ENCODE results near the gene RASSF3. TPM values are rescaled to one million over a fixed set of nuclear protein-coding genes. Genes with fewer than 3 reads are reported as not detected.

The RASSF3 gene
- total and polyA plus RNA-seq, 10 of the 15 experiments (the other 5 are each of a cell fraction or from before 2014, with no cell fraction given) = 6.9 to 62.4 (median 30.3) TPM

- H4K20me1 ChIP-seq (ENCODE audit: control insufficient read depth, insufficient read depth) = no peaks in the 10 kb centered on the region
- CTCF ChIA-PET = interaction anchor here (1.9 to 2.1 kb wide), 2 partner anchors 9 to 79 kb away, joined by 8 read pairs; no protein-coding TSS in a partner anchor
These were observed 77.9 kb downstream of the RASSF3 start for GRCh38 chr12:64688219-64688618.

More at GRCh38 chr12:64688219-64688618, 77.9 kb downstream of the RASSF3 start:
- Histone ChIP-seq H3K9ac (ENCODE audit: control insufficient read depth, insufficient read depth, low read length) (no peak overlapping the region), H3K36me3 (ENCODE audit: control insufficient read depth in 2 of 2, insufficient read depth in 2 of 2, low read length in 1 of 2) (peaks cover 3 to 22% of the 10 kb centered on the region in 2 experiments), H3K4me3 (no peak overlapping the region), H3K79me2 (ENCODE audit: control insufficient read depth, insufficient read depth, low read length) (peaks cover 8% of the 10 kb centered on the region), H3K27me3 (replicated peaks in 1 of 2; ENCODE audit: control insufficient read depth in 2 of 2, insufficient read depth in 2 of 2, low read length in 1 of 2) (no peaks in the 10 kb centered on the region), H3K9me3 (replicated peaks; ENCODE audit: control insufficient read depth, insufficient read depth, low read length) (no peaks in the 10 kb centered on the region), H3K27ac (ENCODE audit: control insufficient read depth, insufficient read depth) (no peak overlapping the region), H3K4me2 (ENCODE audit: control insufficient read depth, insufficient read depth) (no peak overlapping the region), H3K4me1 (ENCODE audit: control insufficient read depth, insufficient read depth, low read length) (no peaks in the 10 kb centered on the region), H2AFZ (ENCODE audit: control insufficient read depth, low read depth, low read length) (no peak overlapping the region)
- TF ChIP-seq ZNF592 (IDR thresholded peaks at IDR 0.05) = no peak
- no peak for TF ChIP-seq NFYA (IDR thresholded peaks at IDR 0.05; ENCODE audit: borderline replicate concordance, low read depth, low read length)
- no peak for TF ChIP-seq KLF5 (IDR thresholded peaks at IDR 0.05; ENCODE audit: partially characterized antibody)
- TF ChIP-seq BRCA1 (IDR thresholded peaks at IDR 0.05; ENCODE audit: low read depth, low read length) = no peak
- no peak for TF ChIP-seq BHLHE40 (IDR thresholded peaks at IDR 0.05; ENCODE audit: borderline replicate concordance in 1 of 2, low read depth in 2 of 2, low read length in 1 of 2)
- TF ChIP-seq SMAD1 (IDR thresholded peaks at IDR 0.05; ENCODE audit: low read depth, partially characterized antibody) = no peak
- no peak for TF ChIP-seq IRF5 (IDR thresholded peaks at IDR 0.05; ENCODE audit: borderline replicate concordance)
- TF ChIP-seq EGR1 (IDR thresholded peaks at IDR 0.05; ENCODE audit: borderline replicate concordance in 1 of 2, low read depth in 2 of 2, low read length in 2 of 2) = no peak
- TF ChIP-seq ELK1 (IDR thresholded peaks at IDR 0.05; ENCODE audit: low read depth, low read length) = no peak
- TF ChIP-seq ZBTB33 (IDR thresholded peaks at IDR 0.05) = no peak
- no peak for TF ChIP-seq GATAD2B (conservative IDR thresholded peaks at IDR 0.05; ENCODE audit: low read depth)
- TF ChIP-seq BACH1 (IDR thresholded peaks at IDR 0.05; ENCODE audit: borderline replicate concordance) = no peak
- intact Hi-C loops (cut with micrococcal nuclease; ENCODE audit: unreplicated experiment) (no loop called here), in situ Hi-C loops (cut with MboI) (no loop called here)
- SMC1A ChIA-PET (ENCODE audit: uncharacterized antibody, unreplicated experiment) = interaction anchor here (1.1 to 1.4 kb wide), 2 partner anchors 79 to 140 kb away, joined by 3 to 6 read pairs; no protein-coding TSS in a partner anchor
- ATAC-seq (no peak), FAIRE-seq (no peak), DNase-seq (ENCODE audit: low read depth, low spot score) (no peak)
- no TSS peak for BruUV-seq (replicated peaks)
- RAD21 ChIA-PET (ENCODE audit: unreplicated experiment) = no interaction called here
- POLR2A ChIA-PET = interaction anchor here (0.5 to 0.6 kb wide), 2 partner anchors 23 to 164 kb away, joined by 3 to 6 read pairs; no protein-coding TSS in a partner anchor
- 89% methylated on average over 6 of the region's 6 CpGs for WGBS (ENCODE audit: insufficient coverage, insufficient replicate concordance, low lambda C conversion rate, missing lambda C conversion rate)
